ENCODE results near the gene ERI2.

ERI2 gene, protein sequence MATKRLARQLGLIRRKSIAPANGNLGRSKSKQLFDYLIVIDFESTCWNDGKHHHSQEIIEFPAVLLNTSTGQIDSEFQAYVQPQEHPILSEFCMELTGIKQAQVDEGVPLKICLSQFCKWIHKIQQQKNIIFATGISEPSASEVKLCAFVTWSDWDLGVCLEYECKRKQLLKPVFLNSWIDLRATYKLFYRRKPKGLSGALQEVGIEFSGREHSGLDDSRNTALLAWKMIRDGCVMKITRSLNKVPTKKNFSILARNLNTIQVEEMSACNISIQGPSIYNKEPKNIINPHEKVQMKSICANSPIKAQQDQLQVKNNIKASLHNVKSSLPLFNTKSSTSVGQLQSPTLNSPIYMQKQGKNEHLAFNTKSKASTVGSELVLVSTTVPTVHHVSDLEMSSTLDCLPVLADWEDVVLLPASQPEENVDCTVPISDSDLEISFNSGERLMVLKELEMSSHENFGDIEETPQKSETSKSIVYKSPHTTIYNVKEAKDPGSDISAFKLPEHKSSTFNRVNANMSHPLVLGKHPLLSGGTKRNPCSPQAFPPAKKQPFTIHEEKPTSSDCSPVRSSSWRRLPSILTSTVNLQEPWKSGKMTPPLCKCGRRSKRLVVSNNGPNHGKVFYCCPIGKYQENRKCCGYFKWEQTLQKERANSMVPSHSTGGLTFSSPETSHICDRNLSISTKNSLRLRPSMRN

GRCh38 chr16:20806168-20807050, at the start of gene ERI2, which contains the start of gene REXO5:
TSS of gene ERI2 (minus strand) at chr16:20806472. CDS start at chr16:20806430, 42 bp downstream.
TSS of gene REXO5 (plus strand) at chr16:20806527. CDS start at chr16:20806954, 427 bp downstream.
- ChIA-PET CTCF (interaction anchor here (0.6 to 2.4 kb wide), 14 partner anchors 8 to 278 kb away, joined by 3 to 18 read pairs (median 3); no protein-coding TSS in a partner anchor), POLR2A (interaction anchor here (0.7 kb wide), 1 partner anchor 1853 kb away, joined by 4 read pairs; no protein-coding TSS in a partner anchor)
- TF ChIP-seq, protein P1, sequence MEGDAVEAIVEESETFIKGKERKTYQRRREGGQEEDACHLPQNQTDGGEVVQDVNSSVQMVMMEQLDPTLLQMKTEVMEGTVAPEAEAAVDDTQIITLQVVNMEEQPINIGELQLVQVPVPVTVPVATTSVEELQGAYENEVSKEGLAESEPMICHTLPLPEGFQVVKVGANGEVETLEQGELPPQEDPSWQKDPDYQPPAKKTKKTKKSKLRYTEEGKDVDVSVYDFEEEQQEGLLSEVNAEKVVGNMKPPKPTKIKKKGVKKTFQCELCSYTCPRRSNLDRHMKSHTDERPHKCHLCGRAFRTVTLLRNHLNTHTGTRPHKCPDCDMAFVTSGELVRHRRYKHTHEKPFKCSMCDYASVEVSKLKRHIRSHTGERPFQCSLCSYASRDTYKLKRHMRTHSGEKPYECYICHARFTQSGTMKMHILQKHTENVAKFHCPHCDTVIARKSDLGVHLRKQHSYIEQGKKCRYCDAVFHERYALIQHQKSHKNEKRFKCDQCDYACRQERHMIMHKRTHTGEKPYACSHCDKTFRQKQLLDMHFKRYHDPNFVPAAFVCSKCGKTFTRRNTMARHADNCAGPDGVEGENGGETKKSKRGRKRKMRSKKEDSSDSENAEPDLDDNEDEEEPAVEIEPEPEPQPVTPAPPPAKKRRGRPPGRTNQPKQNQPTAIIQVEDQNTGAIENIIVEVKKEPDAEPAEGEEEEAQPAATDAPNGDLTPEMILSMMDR (IDR thresholded peaks at IDR 0.05; ENCODE audit: control extremely low read depth, extremely low read depth, low read depth, missing control alignments): peak; percentile 58
- DNase-seq (ENCODE audit: extremely low spot score): peak; percentile 93

DNA sequence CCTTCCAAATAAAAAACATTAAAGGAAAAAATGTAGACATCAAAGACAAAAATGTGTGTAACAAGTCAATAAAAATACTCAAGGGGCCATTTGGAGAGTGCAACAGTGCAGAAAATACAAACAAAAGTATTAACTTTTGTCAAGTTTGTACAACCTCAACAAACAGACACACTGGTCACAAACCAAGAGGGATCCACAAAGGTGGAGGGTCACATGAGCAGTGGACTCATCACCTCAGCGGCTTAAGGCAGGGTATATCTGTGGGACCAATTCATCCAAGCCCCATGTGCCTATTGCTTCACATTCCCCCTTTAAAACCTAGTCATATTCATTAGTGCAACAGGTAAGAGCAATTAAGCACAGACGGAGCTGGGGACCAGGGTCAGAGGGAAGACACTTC, 48.7 kb upstream of the ERI2 start:
- TF ChIP-seq, protein P1 (IDR thresholded peaks at IDR 0.05; ENCODE audit: control extremely low read depth, extremely low read depth, low read depth, missing control alignments): no peak
- ChIA-PET CTCF (interaction anchor here (1.4 kb wide), 1 partner anchor 12 kb away, joined by 4 read pairs; no protein-coding TSS in a partner anchor), POLR2A (no interaction called here)
- no peak for DNase-seq (ENCODE audit: extremely low spot score)

DNA sequence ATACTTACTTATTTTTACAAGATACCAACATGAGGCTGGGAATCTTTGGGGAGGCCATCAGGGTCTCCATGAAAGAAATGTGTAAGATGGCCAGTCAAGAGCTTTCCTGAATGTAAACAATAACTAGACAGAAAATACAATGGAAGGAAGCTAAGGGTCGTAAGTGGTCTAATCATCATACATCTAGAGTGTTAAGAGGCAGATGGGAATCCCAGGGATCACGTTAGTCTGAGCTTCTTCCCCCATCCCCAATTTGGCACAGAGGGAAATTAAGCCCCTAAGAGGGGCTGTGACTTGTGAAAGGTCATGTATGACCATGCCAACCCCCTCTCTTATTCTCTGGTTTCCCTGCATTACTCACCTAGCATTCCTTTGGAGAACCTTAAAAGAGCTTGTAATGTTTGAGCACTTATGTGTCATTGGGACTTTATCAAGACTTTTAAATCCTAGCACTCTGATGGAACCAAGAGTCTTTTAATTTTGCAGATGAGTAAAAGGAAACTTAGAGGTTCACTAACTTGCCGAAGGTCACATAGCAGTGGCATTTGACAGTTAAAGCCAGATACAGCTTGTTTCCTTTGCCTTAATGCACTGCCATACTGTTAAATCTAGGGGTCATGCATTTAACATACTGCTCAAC, 47.8 kb upstream of the ERI2 start:
- CTCF ChIA-PET: interaction anchor here (0.8 to 1.4 kb wide), 3 partner anchors 13 to 230 kb away, joined by 3 to 4 read pairs (median 3); no protein-coding TSS in a partner anchor
- TF ChIP-seq, protein P1 (IDR thresholded peaks at IDR 0.05; ENCODE audit: control extremely low read depth, extremely low read depth, low read depth, missing control alignments): no peak
- POLR2A ChIA-PET: no interaction called here
- no peak for DNase-seq (ENCODE audit: extremely low spot score)

- no peak for DNase-seq (ENCODE audit: extremely low spot score)
- TF ChIP-seq, protein P1 (IDR thresholded peaks at IDR 0.05; ENCODE audit: control extremely low read depth, extremely low read depth, low read depth, missing control alignments): no peak
- ChIA-PET CTCF (interaction anchor here (1.3 to 8.4 kb wide), 3 partner anchors 10 to 229 kb away, joined by 4 to 99 read pairs (median 4); no protein-coding TSS in a partner anchor), POLR2A (no interaction called here)
Measured at GRCh38 chr16:20853143-20853542, 46.9 kb upstream of the ERI2 start.

DNA sequence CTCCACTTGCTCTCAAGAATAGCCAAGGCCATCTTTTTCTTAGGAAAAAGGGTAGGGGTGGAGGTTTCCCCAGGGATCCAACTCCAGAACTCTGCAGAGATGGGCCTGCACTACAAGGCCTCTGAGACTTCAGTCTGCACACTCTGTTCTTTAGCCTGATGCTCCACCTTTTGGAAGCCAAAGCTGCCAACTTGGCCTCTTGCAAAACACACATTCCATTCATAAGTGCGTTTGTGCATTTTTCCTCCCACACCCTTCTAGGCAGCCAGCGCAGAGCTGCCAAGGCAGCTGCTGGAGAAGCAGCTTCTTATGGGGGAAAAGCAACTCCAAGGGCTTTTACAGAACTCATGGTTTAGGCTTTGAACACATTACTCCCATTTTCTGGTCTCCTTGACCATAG, 45.3 kb upstream of the ERI2 start:
- TF ChIP-seq, protein P1 (IDR thresholded peaks at IDR 0.05; ENCODE audit: control extremely low read depth, extremely low read depth, low read depth, missing control alignments): no peak
- POLR2A ChIA-PET: no interaction called here
- CTCF ChIA-PET: interaction anchor here (0.9 to 8.4 kb wide), 9 partner anchors 8 to 238 kb away, joined by 3 to 99 read pairs (median 7); no protein-coding TSS in a partner anchor
- DNase-seq (ENCODE audit: extremely low spot score): no peak

Data from GM10248 (cell line).